Activated CD8-positive, alpha-beta T cell treated with anti-CD3 and anti-CD28 coated beads for 36 hours (primary cell): Measurements from ENCODE around the gene GPI. TPM values are rescaled to one million over a fixed set of nuclear protein-coding genes. Genes with fewer than 3 reads are reported as not detected.

Experiments used
- ATAC-seq: fragments of 200-7000 bp; cut with Tn5 transposase; one replicate; pipeline ENCODE4 v1.10.0; 2021; ENCODE audit warnings: mild to moderate bottlenecking, moderate library complexity
- CTCF ChIA-PET: fragments of 350-600 bp; sonication (Branson Sonifier 250); formaldehyde crosslinking; loops from one replicate; lab custom pipeline; 2021; ENCODE audit warnings: antibody characterized with exemption; lab: Charles Lee
- POLR2A ChIA-PET: fragments of 350-600 bp; sonication (Branson Sonifier 250); formaldehyde crosslinking; loops from one replicate; lab custom pipeline; 2021; ENCODE audit warnings: antibody characterized with exemption; lab: Charles Lee
- DNase-seq: peaks from one replicate; pipeline ENCODE4 v3.0.0-alpha.2; 2020
- H3K27ac Mint-ChIP-seq: one replicate; pipeline ENCODE4 v1.8.0; 2021; ENCODE audit warnings: mild to moderate bottlenecking, mixed read lengths
- H3K27me3 Mint-ChIP-seq: one replicate; pipeline ENCODE4 v1.8.0; 2021; ENCODE audit warnings: mixed read lengths
- H3K36me3 Mint-ChIP-seq: one replicate; pipeline ENCODE4 v1.8.0; 2021; ENCODE audit warnings: low read depth, mixed read lengths
- H3K4me1 Mint-ChIP-seq: one replicate; pipeline ENCODE4 v1.8.0; 2021; ENCODE audit warnings: low read depth, mixed read lengths
- H3K4me3 Mint-ChIP-seq: one replicate; pipeline ENCODE4 v1.8.0; 2021; ENCODE audit warnings: mild to moderate bottlenecking, moderate library complexity, mixed read lengths
- H3K9me3 Mint-ChIP-seq: one replicate; pipeline ENCODE4 v1.8.0; 2021; ENCODE audit warnings: mixed read lengths
- CTCF ChIP-seq: fragments of 200-600 bp; IDR thresholded peaks from one replicate; pipeline ENCODE4 v1.8.0; 2022; ENCODE audit warnings: antibody characterized with exemption, mild to moderate bottlenecking
- intact Hi-C: fragments of 100-400 bp; cut with micrococcal nuclease; formaldehyde crosslinking; loops from one replicate; pipeline ENCODE4 v1.10.0; 2022
- total RNA-seq, 2 experiments: library from RNA; stranded (reverse); gene quantifications; one replicate each; pipeline ENCODE4 v1.2.3, GENCODE V29; 2021

The GPI gene
- total RNA-seq, 2 experiments from 2014 or later: 847 to 870 TPM

- Mint-ChIP-seq H3K27me3 (no peaks in the 10 kb centered on the region), H3K4me1 (peaks cover 32% of the 10 kb centered on the region), H3K9me3 (no peaks in the 10 kb centered on the region), H3K27ac (peak overlapping the region; percentile 97), H3K4me3 (peak overlapping the region; percentile 99), H3K36me3 (peaks cover 49% of the 10 kb centered on the region)
- no peak for TF ChIP-seq CTCF
- POLR2A ChIA-PET: interaction anchor here (0.7 to 1.6 kb wide), 17 partner anchors 8 to 72 kb away, joined by 3 to 16 read pairs (median 4); partner anchors contain the start of genes GPI and PDCD2L
- intact Hi-C loops: no loop called here
- peak; percentile 49 for ATAC-seq
- CTCF ChIA-PET: interaction anchor here (0.9 to 1.0 kb wide), 3 partner anchors 16 to 20 kb away, joined by 3 read pairs; no protein-coding TSS in a partner anchor
- DNase-seq: peak; percentile 66
Measured at GRCh38 chr19:34428549-34429285, 63.7 kb downstream of the GPI start.

GRCh38 chr19:34429553-34429952, 64.6 kb downstream of the GPI start:
- TF ChIP-seq CTCF: no peak

GRCh38 chr19:34430738-34431625, 66.0 kb downstream of the GPI start:
- Mint-ChIP-seq H3K27me3 (no peaks in the 10 kb centered on the region), H3K4me3 (peak overlapping the region; percentile 99), H3K9me3 (no peaks in the 10 kb centered on the region), H3K27ac (peak overlapping the region; percentile 88), H3K4me1 (peaks cover 32% of the 10 kb centered on the region), H3K36me3 (peaks cover 50% of the 10 kb centered on the region)
- ChIA-PET POLR2A (interaction anchor here (0.6 to 1.6 kb wide), 6 partner anchors 16 to 66 kb away, joined by 3 to 4 read pairs (median 3); partner anchors contain the start of gene GPI), CTCF (interaction anchor here (0.6 to 2.1 kb wide), 25 partner anchors 8 to 304 kb away, joined by 3 to 12 read pairs (median 4); partner anchors contain the start of gene PDCD2L)
- intact Hi-C loops: loop anchor here (5.0 kb wide), 1 partner anchor 259 kb away; the partner anchor contains the start of gene LSM14A
- peak; percentile 63 for DNase-seq
- peak; percentile 60 for ATAC-seq
- TF ChIP-seq CTCF: peak; percentile 75

More at GRCh38 chr19:34429553-34429952, 64.6 kb downstream of the GPI start:
- Mint-ChIP-seq H3K27me3 (no peaks in the 10 kb centered on the region), H3K27ac (peak overlapping the region; percentile 97), H3K9me3 (no peaks in the 10 kb centered on the region), H3K4me3 (peak overlapping the region; percentile 99), H3K36me3 (peaks cover 48% of the 10 kb centered on the region), H3K4me1 (peaks cover 32% of the 10 kb centered on the region)
- no peak for DNase-seq
- ChIA-PET POLR2A (interaction anchor here (0.9 to 1.6 kb wide), 2 partner anchors 26 to 35 kb away, joined by 3 read pairs; no protein-coding TSS in a partner anchor), CTCF (interaction anchor here (1.3 to 2.1 kb wide), 3 partner anchors 11 to 34 kb away, joined by 5 to 7 read pairs (median 6); no protein-coding TSS in a partner anchor)
- intact Hi-C loops: no loop called here
- ATAC-seq: no peak

GRCh38 chr19:34431681-34432402, 66.8 kb downstream of the GPI start:
- TF ChIP-seq CTCF: no peak
- peaks cover 34% of the 10 kb centered on the region for H3K4me1 Mint-ChIP-seq
- no peak overlapping the region for H3K27ac Mint-ChIP-seq
- POLR2A ChIA-PET: interaction anchor here (1.1 to 1.2 kb wide), 2 partner anchors 35 to 47 kb away, joined by 3 read pairs; no protein-coding TSS in a partner anchor
- H3K4me3 Mint-ChIP-seq: no peak overlapping the region
- no peaks in the 10 kb centered on the region for H3K9me3 Mint-ChIP-seq
- intact Hi-C loops: loop anchor here (5.0 kb wide), 1 partner anchor 260 kb away; the partner anchor contains the start of gene LSM14A
- no peak for DNase-seq
- no peak for ATAC-seq
- H3K36me3 Mint-ChIP-seq: peaks cover 51% of the 10 kb centered on the region
- CTCF ChIA-PET: interaction anchor here (0.6 to 1.6 kb wide), 6 partner anchors 10 to 69 kb away, joined by 3 to 5 read pairs (median 4); no protein-coding TSS in a partner anchor
- H3K27me3 Mint-ChIP-seq: no peaks in the 10 kb centered on the region
